ENCODE results near the gene CAMTA1.

The CAMTA1 gene

DNA sequence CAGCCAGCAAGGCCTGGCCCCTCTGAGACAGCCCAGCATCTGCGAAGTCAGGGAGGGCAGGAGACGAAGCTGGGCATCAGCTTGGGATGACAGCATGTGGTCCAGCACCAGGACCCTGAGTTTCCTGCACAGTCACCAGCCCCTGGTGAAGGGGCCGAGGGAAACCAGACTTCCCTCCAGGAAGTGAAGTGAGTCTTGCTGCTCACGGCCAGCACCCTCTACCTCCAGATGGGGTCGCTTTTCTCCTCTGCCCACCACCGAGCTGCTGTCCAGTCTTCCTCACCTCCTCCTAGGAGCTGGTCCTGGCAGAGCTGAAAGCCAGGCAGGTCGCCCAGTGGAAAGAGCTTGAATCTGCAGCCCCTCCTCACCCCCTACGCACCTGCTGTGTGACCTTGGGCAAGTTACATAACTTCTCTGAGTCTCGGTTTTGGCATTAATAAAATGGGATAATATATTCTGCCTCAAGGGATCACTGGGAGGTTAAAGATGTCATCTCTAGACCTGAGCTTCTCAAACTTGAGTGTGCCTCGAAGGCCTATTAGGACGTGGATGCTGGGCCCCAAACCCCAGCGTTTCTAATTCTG lies 867.4 kb downstream of the CAMTA1 start:
- Histone ChIP-seq H4K20me1 (ENCODE audit: insufficient read depth, low read length) (no peaks in the 10 kb centered on the region), H3K4me2 (ENCODE audit: low read depth, low read length) (no peak overlapping the region), H3K36me3 (replicated peaks; ENCODE audit: insufficient read depth, low read length) (no peaks in the 10 kb centered on the region), H3K79me2 (ENCODE audit: low read length) (no peaks in the 10 kb centered on the region), H3F3A (ENCODE audit: insufficient read depth, low read length) (no peaks in the 10 kb centered on the region), H3K9me2 (replicated peaks; ENCODE audit: insufficient read depth, low read length) (no peaks in the 10 kb centered on the region), H3K27me3 (replicated peaks; ENCODE audit: insufficient read depth, low read length) (peaks cover 75% of the 10 kb centered on the region), H3K4me3 (ENCODE audit: low read length) (no peak overlapping the region), H3K9ac (ENCODE audit: low read length) (no peak overlapping the region), H2AFZ (ENCODE audit: low read length) (no peak overlapping the region), H3K4me1 (ENCODE audit: low read length) (no peaks in the 10 kb centered on the region), H3K9me3 (replicated peaks; ENCODE audit: insufficient read depth, low read length) (no peaks in the 10 kb centered on the region), H3K27ac (ENCODE audit: low read length) (no peak overlapping the region)
- TF ChIP-seq, protein P1, sequence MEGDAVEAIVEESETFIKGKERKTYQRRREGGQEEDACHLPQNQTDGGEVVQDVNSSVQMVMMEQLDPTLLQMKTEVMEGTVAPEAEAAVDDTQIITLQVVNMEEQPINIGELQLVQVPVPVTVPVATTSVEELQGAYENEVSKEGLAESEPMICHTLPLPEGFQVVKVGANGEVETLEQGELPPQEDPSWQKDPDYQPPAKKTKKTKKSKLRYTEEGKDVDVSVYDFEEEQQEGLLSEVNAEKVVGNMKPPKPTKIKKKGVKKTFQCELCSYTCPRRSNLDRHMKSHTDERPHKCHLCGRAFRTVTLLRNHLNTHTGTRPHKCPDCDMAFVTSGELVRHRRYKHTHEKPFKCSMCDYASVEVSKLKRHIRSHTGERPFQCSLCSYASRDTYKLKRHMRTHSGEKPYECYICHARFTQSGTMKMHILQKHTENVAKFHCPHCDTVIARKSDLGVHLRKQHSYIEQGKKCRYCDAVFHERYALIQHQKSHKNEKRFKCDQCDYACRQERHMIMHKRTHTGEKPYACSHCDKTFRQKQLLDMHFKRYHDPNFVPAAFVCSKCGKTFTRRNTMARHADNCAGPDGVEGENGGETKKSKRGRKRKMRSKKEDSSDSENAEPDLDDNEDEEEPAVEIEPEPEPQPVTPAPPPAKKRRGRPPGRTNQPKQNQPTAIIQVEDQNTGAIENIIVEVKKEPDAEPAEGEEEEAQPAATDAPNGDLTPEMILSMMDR (IDR thresholded peaks at IDR 0.05; ENCODE audit: low read length) = no peak
- TF ChIP-seq EZH2 (optimal IDR thresholded peaks at IDR 0.05; ENCODE audit: low read depth, low read length) (no peak), EZH2phosphoT487 (IDR thresholded peaks at IDR 0.05; ENCODE audit: low read length) (no peak)
- no peak for DNase-seq

DNA sequence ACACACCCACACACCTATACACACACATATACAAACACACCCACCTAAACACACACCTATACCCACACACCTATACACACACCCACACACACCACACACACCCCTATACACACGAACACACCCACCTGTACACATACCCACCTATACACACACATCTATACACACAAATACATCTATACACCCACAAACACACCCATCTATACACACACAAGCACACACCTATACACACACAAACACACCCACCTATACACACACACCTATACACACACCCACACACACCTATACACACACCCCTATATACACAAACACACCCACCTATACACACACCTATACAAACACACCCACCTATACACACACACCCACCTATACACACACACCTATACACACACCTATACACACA lies 869.5 kb downstream of the CAMTA1 start:
- H3K4me2 ChIP-seq (ENCODE audit: low read depth, low read length) = no peak overlapping the region
- H3K79me2 ChIP-seq (ENCODE audit: low read length) = no peaks in the 10 kb centered on the region
- H3K4me3 ChIP-seq (ENCODE audit: low read length) = no peak overlapping the region
- no peak overlapping the region for H3K9ac ChIP-seq (ENCODE audit: low read length)
- no peaks in the 10 kb centered on the region for H3K4me1 ChIP-seq (ENCODE audit: low read length)
- no peaks in the 10 kb centered on the region for H3K9me2 ChIP-seq (replicated peaks; ENCODE audit: insufficient read depth, low read length)
- H2AFZ ChIP-seq (ENCODE audit: low read length) = no peak overlapping the region
- DNase-seq = no peak
- peaks cover 80% of the 10 kb centered on the region for H3K27me3 ChIP-seq (replicated peaks; ENCODE audit: insufficient read depth, low read length)
- H3K27ac ChIP-seq (ENCODE audit: low read length) = no peak overlapping the region
- no peak for TF ChIP-seq EZH2 (optimal IDR thresholded peaks at IDR 0.05; ENCODE audit: low read depth, low read length)
- TF ChIP-seq, protein P1 (IDR thresholded peaks at IDR 0.05; ENCODE audit: low read length) = no peak
- no peaks in the 10 kb centered on the region for H3K36me3 ChIP-seq (replicated peaks; ENCODE audit: insufficient read depth, low read length)
- H3F3A ChIP-seq (ENCODE audit: insufficient read depth, low read length) = no peaks in the 10 kb centered on the region
- H4K20me1 ChIP-seq (ENCODE audit: insufficient read depth, low read length) = no peaks in the 10 kb centered on the region
- no peaks in the 10 kb centered on the region for H3K9me3 ChIP-seq (replicated peaks; ENCODE audit: insufficient read depth, low read length)

DNA sequence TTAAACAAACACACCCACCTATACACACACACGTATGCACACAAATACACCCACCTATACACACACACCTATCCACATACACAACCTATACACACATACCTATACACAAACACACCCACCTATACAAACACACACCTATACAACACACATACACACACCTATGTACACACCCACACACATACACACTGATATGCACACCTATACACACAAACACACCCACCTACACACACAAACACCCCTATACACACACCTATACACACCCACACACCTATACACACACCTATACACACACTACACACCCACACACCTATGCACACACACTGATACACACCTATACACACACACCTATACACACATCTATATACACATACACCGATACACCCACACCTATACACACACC lies 870.1 kb downstream of the CAMTA1 start:
- no peak for DNase-seq
- no peak overlapping the region for H3K27ac ChIP-seq (ENCODE audit: low read length)
- peaks cover 79% of the 10 kb centered on the region for H3K27me3 ChIP-seq (replicated peaks; ENCODE audit: insufficient read depth, low read length)
- no peak overlapping the region for H2AFZ ChIP-seq (ENCODE audit: low read length)
- H4K20me1 ChIP-seq (ENCODE audit: insufficient read depth, low read length) = no peaks in the 10 kb centered on the region
- no peaks in the 10 kb centered on the region for H3K79me2 ChIP-seq (ENCODE audit: low read length)
- H3K4me3 ChIP-seq (ENCODE audit: low read length) = no peak overlapping the region
- H3F3A ChIP-seq (ENCODE audit: insufficient read depth, low read length) = no peaks in the 10 kb centered on the region
- no peaks in the 10 kb centered on the region for H3K4me1 ChIP-seq (ENCODE audit: low read length)
- no peaks in the 10 kb centered on the region for H3K9me3 ChIP-seq (replicated peaks; ENCODE audit: insufficient read depth, low read length)
- H3K9ac ChIP-seq (ENCODE audit: low read length) = no peak overlapping the region
- TF ChIP-seq EZH2phosphoT487 (IDR thresholded peaks at IDR 0.05; ENCODE audit: low read length) (no peak), EZH2 (optimal IDR thresholded peaks at IDR 0.05; ENCODE audit: low read depth, low read length) (no peak)
- TF ChIP-seq, protein P1 (IDR thresholded peaks at IDR 0.05; ENCODE audit: low read length) = no peak
- H3K9me2 ChIP-seq (replicated peaks; ENCODE audit: insufficient read depth, low read length) = no peaks in the 10 kb centered on the region
- H3K4me2 ChIP-seq (ENCODE audit: low read depth, low read length) = no peak overlapping the region
- H3K36me3 ChIP-seq (replicated peaks; ENCODE audit: insufficient read depth, low read length) = no peaks in the 10 kb centered on the region
